HT1080 (cell line): ENCODE data around the gene SEC14L1. TPM values are rescaled to one million over a fixed set of nuclear protein-coding genes. Genes with fewer than 3 reads are reported as not detected.
"Not testable (repeated sequence)": the region's sequence is repeated elsewhere in the genome, so short reads cannot be mapped to it uniquely, and the experiment has no call there.

Source experiments
- DNase-seq: peaks from one replicate; pipeline ENCODE4 v3.0.0-alpha.2; 2015; ENCODE audit warnings: low read depth
- small RNA-seq: library from RNA; depleted of rRNA; stranded (forward); fragments of <200 nt; gene quantifications from one replicate; pipeline ENCODE3, GENCODE V24; 2014
- total RNA-seq: library from RNA; depleted of rRNA; stranded (reverse); fragments of >200 nt; shearing (Covaris generic); gene quantifications from 2 replicates; pipeline ENCODE4 v1.2.3, GENCODE V29; 2014

The SEC14L1 gene
- total RNA-seq, 1 experiment from 2014 or later = 30.6 TPM

GRCh38 chr17:77254951-77255825, 114.4 kb downstream of the SEC14L1 start:
- DNase-seq = peak; percentile 97

- DNase-seq = not testable (repeated sequence)
Observed at GRCh38 chr17:77255970-77256369, 115.2 kb downstream of the SEC14L1 start.

GRCh38 chr17:77256710-77257109, 115.9 kb downstream of the SEC14L1 start:
- no peak for DNase-seq

- DNase-seq = no peak
Observed at GRCh38 chr17:77257169-77257568, 116.4 kb downstream of the SEC14L1 start.

- no peak for DNase-seq
Observed at GRCh38 chr17:77257596-77258458, 117.1 kb downstream of the SEC14L1 start.

GRCh38 chr17:77258638-77259037, 117.9 kb downstream of the SEC14L1 start:
- DNase-seq = no peak

GRCh38 chr17:77264617-77265230, 124.0 kb downstream of the SEC14L1 start:
- no peak for DNase-seq

- no peak for DNase-seq
Observed at GRCh38 chr17:77266213-77266612, 125.4 kb downstream of the SEC14L1 start.

Small RNA genes within 50 kb of the gene (small RNA-seq; reads per million reads assigned to genes)
- gene RNU4-47P = not detected
